Neural crest cell (in vitro differentiated cells): Measurements from ENCODE around the gene SLX4IP. TPM values are rescaled to one million over a fixed set of nuclear protein-coding genes. Genes with fewer than 3 reads are reported as not detected.

Source experiments
- DNase-seq: peaks from one replicate; pipeline ENCODE4 v3.0.0; 2021; ENCODE audit warnings: low read depth, mixed read lengths, low spot score
- H3K27ac Mint-ChIP-seq: one replicate; pipeline ENCODE4 v1.8.0; 2021; ENCODE audit warnings: mild to moderate bottlenecking, mixed read lengths; ENCODE audit not compliant: unreplicated experiment
- H3K27me3 Mint-ChIP-seq: 2 replicates; pipeline ENCODE4 v1.8.0; 2021; ENCODE audit warnings: low read depth, mild to moderate bottlenecking, mixed read lengths
- H3K36me3 Mint-ChIP-seq: 2 replicates; pipeline ENCODE4 v1.8.0; 2021; ENCODE audit warnings: low read depth, mild to moderate bottlenecking, mixed read lengths
- H3K4me1 Mint-ChIP-seq: 2 replicates; pipeline ENCODE4 v1.8.0; 2021; ENCODE audit warnings: mixed read lengths
- H3K4me3 Mint-ChIP-seq: one replicate; pipeline ENCODE4 v1.8.0; 2021; ENCODE audit warnings: mild to moderate bottlenecking, mixed read lengths
- H3K9me3 Mint-ChIP-seq: 2 replicates; pipeline ENCODE4 v1.8.0; 2021; ENCODE audit warnings: mixed read lengths
- CTCF ChIP-seq: fragments of 200-600 bp; sonication (generic); conservative IDR thresholded peaks from 2 replicates; pipeline ENCODE4 v1.5.0; 2021; ENCODE audit warnings: antibody characterized with exemption, mild to moderate bottlenecking
- microRNA-seq: library from miRNA; unstranded; fragments of <30 nt; microRNA quantifications from one replicate; pipeline ENCODE4, GENCODE V29; 2020
- total RNA-seq: library from RNA; stranded (reverse); gene quantifications from 2 replicates; pipeline ENCODE4 v1.2.1, GENCODE V29; 2021

SLX4IP gene
- total RNA-seq, 1 donor from 2014 or later, result 8.5 TPM

GRCh38 chr20:10673842-10674683 is 239.0 kb downstream of the SLX4IP start, which contains the start of gene JAG1:
TSS of gene JAG1 (minus strand) at chr20:10673999. CDS start at chr20:10673530, 469 bp downstream.
- no peak for TF ChIP-seq CTCF
- DNase-seq, result peak; percentile 93
- Mint-ChIP-seq H3K27ac (peak within 1 kb of the TSS; percentile 86), H3K36me3 (no peaks in the 10 kb centered on the region), H3K27me3 (no peaks in the 10 kb centered on the region), H3K9me3 (no peaks in the 10 kb centered on the region), H3K4me3 (peak within 1 kb of the TSS; percentile 99), H3K4me1 (peaks cover 43% of the 10 kb centered on the region)

GRCh38 chr20:10674684-10675449 is 239.8 kb downstream of the SLX4IP start:
- Mint-ChIP-seq H3K36me3 (no peaks in the 10 kb centered on the region), H3K4me3 (peak overlapping the region; percentile 90), H3K4me1 (peaks cover 35% of the 10 kb centered on the region), H3K27me3 (no peaks in the 10 kb centered on the region), H3K9me3 (no peaks in the 10 kb centered on the region), H3K27ac (no peak overlapping the region)
- peak; percentile 80 for DNase-seq
- TF ChIP-seq CTCF, result peak; percentile 84

- no peak for DNase-seq
- peak overlapping the region; percentile 71 for H3K27ac Mint-ChIP-seq
- H3K9me3 Mint-ChIP-seq, result no peaks in the 10 kb centered on the region
- H3K27me3 Mint-ChIP-seq, result no peaks in the 10 kb centered on the region
- H3K4me1 Mint-ChIP-seq, result peaks cover 29% of the 10 kb centered on the region
- H3K4me3 Mint-ChIP-seq, result peak overlapping the region; percentile 90
- no peak for TF ChIP-seq CTCF
- no peaks in the 10 kb centered on the region for H3K36me3 Mint-ChIP-seq
Measured at GRCh38 chr20:10675450-10675848, 240.3 kb downstream of the SLX4IP start.

- H3K9me3 Mint-ChIP-seq, result no peaks in the 10 kb centered on the region
- peaks cover 18% of the 10 kb centered on the region for H3K4me1 Mint-ChIP-seq
- no peak overlapping the region for H3K27ac Mint-ChIP-seq
- no peaks in the 10 kb centered on the region for H3K36me3 Mint-ChIP-seq
- H3K4me3 Mint-ChIP-seq, result peak overlapping the region; percentile 83
- H3K27me3 Mint-ChIP-seq, result no peaks in the 10 kb centered on the region
- DNase-seq, result no peak
- no peak for TF ChIP-seq CTCF
Measured at GRCh38 chr20:10676518-10676917, 241.4 kb downstream of the SLX4IP start.

Small RNAs within 50 kb of the gene (microRNA-seq; reads per million reads assigned to microRNA genes)
- 2.4 reads per million for gene MIR6870

Other genes with a start within 250 kb of the SLX4IP start
- gene SNAP25, start 216.5 kb upstream of the SLX4IP start, total RNA-seq, result 9.2 and 9.8 TPM in 2 replicates
- 21.1 and 22.3 TPM in 2 replicates for gene MKKS, start 1.1 kb upstream of the SLX4IP start, total RNA-seq
- gene JAG1, start 238.7 kb downstream of the SLX4IP start, total RNA-seq, result 67.7 and 70.3 TPM in 2 replicates